PC-3 (cell line): ENCODE data around the gene TESMIN. TPM values are rescaled to one million over a fixed set of nuclear protein-coding genes. Genes with fewer than 3 reads are reported as not detected.

Source experiments
- ATAC-seq: fragments of 200-7000 bp; cut with Tn5 transposase; 2 replicates; pipeline ENCODE4 v1.9.1; 2020; ENCODE audit warnings: mild to moderate bottlenecking, moderate library complexity
- BruUV-seq: library from RNA; stranded (reverse); fragments of 400-500 nt; replicated peaks from 2 replicates; lab custom pipeline; 2021; lab: Mats Ljungman, UMichigan
- CTCF ChIA-PET: fragments of 300-600 bp; sonication (Branson Sonifier 250); formaldehyde crosslinking; loops from one replicate; lab custom pipeline; 2022; ENCODE audit warnings: antibody characterized with exemption; lab: Charles Lee
- POLR2A ChIA-PET: fragments of 300-600 bp; sonication (Branson Sonifier 250); formaldehyde crosslinking; loops from one replicate; lab custom pipeline; 2022; ENCODE audit warnings: antibody characterized with exemption; ENCODE audit not compliant: unreplicated experiment; lab: Charles Lee
- DNase-seq: peaks from one replicate; pipeline ENCODE4 v3.0.0-alpha.2; 2015
- H2AFZ ChIP-seq: fragments of 300-600 bp; sonication (generic); 2 replicates; pipeline ENCODE4 v1.6.0; 2016; ENCODE audit warnings: antibody characterized with exemption, low read length
- H3F3A ChIP-seq: fragments of 300-600 bp; sonication (generic); one replicate; pipeline ENCODE4 v1.6.0; 2017; ENCODE audit warnings: antibody characterized with exemption, low read length, control low read depth, mild to moderate bottlenecking; ENCODE audit not compliant: unreplicated experiment
- H3K27ac ChIP-seq: fragments of 300-600 bp; sonication (generic); 2 replicates; pipeline ENCODE4 v1.5.1; 2016; ENCODE audit warnings: mild to moderate bottlenecking, low read length
- H3K27me3 ChIP-seq: fragments of 300-600 bp; sonication (generic); 2 replicates; pipeline ENCODE4 v1.6.1; 2016; ENCODE audit warnings: low read length, mixed read lengths
- H3K36me3 ChIP-seq: fragments of 300-600 bp; sonication (generic); 2 replicates; pipeline ENCODE4 v1.6.1; 2016; ENCODE audit warnings: low read depth, mixed run types, low read length, mixed read lengths
- H3K4me1 ChIP-seq: fragments of 300-600 bp; sonication (generic); 2 replicates; pipeline ENCODE4 v1.5.1; 2016; ENCODE audit warnings: low read length; ENCODE audit not compliant: insufficient read depth
- H3K4me2 ChIP-seq: fragments of 300-600 bp; sonication (generic); 2 replicates; pipeline ENCODE4 v1.6.0; 2016; ENCODE audit warnings: low read length
- H3K4me3 ChIP-seq: fragments of 300-600 bp; sonication (generic); 2 replicates; pipeline ENCODE4 v1.5.1; 2016; ENCODE audit warnings: mild to moderate bottlenecking, low read length, mixed read lengths
- H3K79me2 ChIP-seq: fragments of 300-600 bp; sonication (generic); 2 replicates; pipeline ENCODE4 v1.6.1; 2017; ENCODE audit warnings: low read length, mixed read lengths
- H3K9ac ChIP-seq: fragments of 300-600 bp; sonication (generic); 2 replicates; pipeline ENCODE4 v1.6.0; 2016; ENCODE audit warnings: mild to moderate bottlenecking, low read length
- H3K9me2 ChIP-seq: fragments of 300-600 bp; sonication (generic); replicated peaks from 2 replicates; pipeline ENCODE4 v1.6.1; 2016; ENCODE audit warnings: mixed run types, low read length, mixed read lengths
- H3K9me3 ChIP-seq: fragments of 300-600 bp; sonication (generic); 2 replicates; pipeline ENCODE4 v1.6.1; 2016; ENCODE audit warnings: low read length, mixed read lengths
- H4K20me1 ChIP-seq: fragments of 300-600 bp; sonication (generic); 2 replicates; pipeline ENCODE4 v1.6.1; 2016; ENCODE audit warnings: low read length, mixed read lengths
- CTCF ChIP-seq: fragments of 300-600 bp; sonication (generic); conservative IDR thresholded peaks from 2 replicates; pipeline ENCODE4 v1.5.1; 2017; ENCODE audit warnings: antibody characterized with exemption, low read depth, mild to moderate bottlenecking, low read length
- EZH2 ChIP-seq: fragments of 300-600 bp; sonication (generic); IDR thresholded peaks from one replicate; pipeline ENCODE4 v1.6.1; 2017; ENCODE audit warnings: antibody characterized with exemption, mild to moderate bottlenecking, low read length; ENCODE audit not compliant: unreplicated experiment
- EZH2phosphoT487 ChIP-seq: fragments of 300-600 bp; sonication (generic); IDR thresholded peaks from 2 replicates; pipeline ENCODE4 v1.6.1; 2018; ENCODE audit warnings: mild to moderate bottlenecking, antibody characterized with exemption, low read length, borderline replicate concordance
- intact Hi-C: fragments of 100-400 bp; cut with micrococcal nuclease; formaldehyde crosslinking; loops from 2 replicates; pipeline ENCODE4 v1.9.0; 2023
- total RNA-seq: library from RNA; depleted of rRNA; stranded (reverse); fragments of >200 nt; gene quantifications from 2 replicates; pipeline ENCODE4 v1.2.3, GENCODE V29; 2014

Gene TESMIN
- total RNA-seq, 1 experiment from 2014 or later = 25.8 TPM

- H3K79me2 ChIP-seq = no peaks in the 10 kb centered on the region
- ATAC-seq = no peak
- no peaks in the 10 kb centered on the region for H4K20me1 ChIP-seq
- H2AFZ ChIP-seq = no peak overlapping the region
- no TSS peak for BruUV-seq
- H3K9me3 ChIP-seq = no peaks in the 10 kb centered on the region
- H3K4me2 ChIP-seq = no peak overlapping the region
- no peak overlapping the region for H3K4me3 ChIP-seq
- ChIA-PET POLR2A (no interaction called here), CTCF (no interaction called here)
- H3K4me1 ChIP-seq = no peaks in the 10 kb centered on the region
- no peaks in the 10 kb centered on the region for H3K27me3 ChIP-seq
- H3K36me3 ChIP-seq = no peaks in the 10 kb centered on the region
- no peaks in the 10 kb centered on the region for H3F3A ChIP-seq
- intact Hi-C loops = no loop called here
- no peak overlapping the region for H3K27ac ChIP-seq
- H3K9me2 ChIP-seq = no peaks in the 10 kb centered on the region
- DNase-seq = no peak
- TF ChIP-seq CTCF = no peak
- no peak for TF ChIP-seq EZH2
- no peak for TF ChIP-seq EZH2phosphoT487
- no peak overlapping the region for H3K9ac ChIP-seq
Measured at GRCh38 chr11:68734111-68734510, 17.2 kb downstream of the TESMIN start.

- TF ChIP-seq EZH2phosphoT487 (no peak), EZH2 (no peak), CTCF (0 out of 2 replicates have a peak, but pooled peaks have one; percentile 10)
- Histone ChIP-seq H3K79me2 (no peaks in the 10 kb centered on the region), H3K9me3 (no peaks in the 10 kb centered on the region), H3K4me1 (no peaks in the 10 kb centered on the region), H3K9ac (no peak overlapping the region), H3K4me3 (no peak overlapping the region), H3K9me2 (no peaks in the 10 kb centered on the region), H2AFZ (no peak overlapping the region), H3K27ac (no peak overlapping the region), H3F3A (no peaks in the 10 kb centered on the region), H3K27me3 (no peaks in the 10 kb centered on the region), H3K36me3 (no peaks in the 10 kb centered on the region), H3K4me2 (no peak overlapping the region), H4K20me1 (no peaks in the 10 kb centered on the region)
- CTCF ChIA-PET = no interaction called here
- no peak for ATAC-seq
- BruUV-seq = no TSS peak
- DNase-seq = no peak
- intact Hi-C loops = no loop called here
- POLR2A ChIA-PET = no interaction called here
Measured at GRCh38 chr11:68727783-68728182, 23.5 kb downstream of the TESMIN start.

GRCh38 chr11:68724293-68724692 lies 27.0 kb downstream of the TESMIN start:
- no peaks in the 10 kb centered on the region for H3F3A ChIP-seq
- H4K20me1 ChIP-seq = no peaks in the 10 kb centered on the region
- H3K4me3 ChIP-seq = no peak overlapping the region
- intact Hi-C loops = no loop called here
- H3K9ac ChIP-seq = no peak overlapping the region
- ATAC-seq = no peak
- TF ChIP-seq EZH2phosphoT487 (no peak), CTCF (no peak), EZH2 (no peak)
- H3K9me2 ChIP-seq = no peaks in the 10 kb centered on the region
- no peak overlapping the region for H3K4me2 ChIP-seq
- H3K4me1 ChIP-seq = no peaks in the 10 kb centered on the region
- CTCF ChIA-PET = no interaction called here
- no peaks in the 10 kb centered on the region for H3K79me2 ChIP-seq
- H3K9me3 ChIP-seq = no peaks in the 10 kb centered on the region
- BruUV-seq = no TSS peak
- no peaks in the 10 kb centered on the region for H3K36me3 ChIP-seq
- no peak overlapping the region for H2AFZ ChIP-seq
- POLR2A ChIA-PET = no interaction called here
- DNase-seq = no peak
- no peaks in the 10 kb centered on the region for H3K27me3 ChIP-seq
- no peak overlapping the region for H3K27ac ChIP-seq
